HL-60 (cell line): ENCODE data around the gene IGSF10.

Experiments
- CTCF ChIP-seq: IDR thresholded peaks from one replicate; pipeline ENCODE4 v1.5.1; 2011; ENCODE audit warnings: low read length, control low read depth, inconsistent platforms; ENCODE audit not compliant: insufficient read depth
- POLR2AphosphoS5 ChIP-seq: IDR thresholded peaks from 2 replicates; pipeline ENCODE4 v1.6.1; 2012; ENCODE audit warnings: low read depth

- no peak for TF ChIP-seq POLR2AphosphoS5
- TF ChIP-seq CTCF, result no peak
Measured at GRCh38 chr3:151467069-151467468, 6.2 kb upstream of the IGSF10 start.
